K562 (cell line): ENCODE results near the gene BORCS5. TPM values are rescaled to one million over a fixed set of nuclear protein-coding genes. Genes with fewer than 3 reads are reported as not detected.

Experiments used
- ATF3 ChIP-seq, 2 experiments: fragments of 450-650 bp in 1 of 2; sonication (generic) in 1 of 2; formaldehyde crosslinking in 1 of 2; IDR thresholded peaks in 1 of 2; conservative IDR thresholded peaks in 1 of 2; 2 replicates each; pipeline versions ENCODE4 v1.6.1 to v1.8.1; 2016 to 2023; ENCODE audit warnings: mild to moderate bottlenecking in 2 of 2, moderate library complexity in 2 of 2, inconsistent platforms in 1 of 2, missing genetic modification reagents in 1 of 2
- CBX3 ChIP-seq, 2 experiments: IDR thresholded peaks; 1 replicate in 1 of 2; 2 replicates in 1 of 2; pipeline ENCODE4 v1.6.1; 2012; ENCODE audit warnings: inconsistent platforms in 2 of 2, low read length in 2 of 2, borderline replicate concordance in 1 of 2, control low read depth in 1 of 2
- EGR1 ChIP-seq: fragments of 450-650 bp; conservative IDR thresholded peaks from 2 replicates; pipeline ENCODE4 v1.6.1; 2017; ENCODE audit warnings: mild to moderate bottlenecking
- FOXP1 ChIP-seq: sonication (generic); formaldehyde crosslinking; IDR thresholded peaks from 2 replicates; pipeline ENCODE4 v1.8.0; 2022; ENCODE audit warnings: mild to moderate bottlenecking, missing genetic modification reagents
- GMEB1 ChIP-seq: fragments of 250-450 bp; sonication (Bioruptor Pico); IDR thresholded peaks from 2 replicates; pipeline ENCODE4 v1.4.0; 2020; ENCODE audit warnings: mild to moderate bottlenecking
- GTF2F1 ChIP-seq: IDR thresholded peaks from 2 replicates; pipeline ENCODE4 v1.6.1; 2011; ENCODE audit warnings: low read depth, low read length, improper control_type of control experiment
- HMGXB4 ChIP-seq: sonication (generic); formaldehyde crosslinking; IDR thresholded peaks from 2 replicates; pipeline ENCODE4 v1.8.1; 2023; ENCODE audit warnings: mild to moderate bottlenecking, missing genetic modification reagents
- KLF13 ChIP-seq: fragments of 450-650 bp; IDR thresholded peaks from 2 replicates; pipeline ENCODE4 v1.6.1; 2016; ENCODE audit warnings: missing genetic modification characterization, low read depth, mild to moderate bottlenecking, missing compliant biosample characterization, moderate library complexity, borderline replicate concordance
- MAX ChIP-seq: sonication (generic); formaldehyde crosslinking; IDR thresholded peaks from 2 replicates; pipeline ENCODE4 v1.9.0; 2022; ENCODE audit warnings: mild to moderate bottlenecking, missing genetic modification reagents
- MAZ ChIP-seq, 2 experiments: fragments of 450-650 bp in 1 of 2; sonication (generic) in 1 of 2; formaldehyde crosslinking; IDR thresholded peaks in 1 of 2; conservative IDR thresholded peaks in 1 of 2; 2 replicates each; pipeline versions ENCODE4 v1.4.0 to v1.5.0; 2020; ENCODE audit warnings: mild to moderate bottlenecking in 1 of 2, missing genetic modification reagents in 1 of 2
- NR2C1 ChIP-seq, 2 experiments: fragments of 450-650 bp; IDR thresholded peaks; 2 replicates each; pipeline ENCODE4 v1.6.1; 2017; ENCODE audit warnings: mild to moderate bottlenecking in 2 of 2, antibody characterized with exemption in 1 of 2, inconsistent platforms in 1 of 2, missing compliant biosample characterization in 1 of 2, missing genetic modification characterization in 1 of 2
- NR2C2 ChIP-seq, 2 experiments: fragments of 200-800 bp in 1 of 2; sonication (Bioruptor generic) in 1 of 2; sonication (generic) in 1 of 2; formaldehyde crosslinking in 1 of 2; IDR thresholded peaks; 2 replicates each; pipeline versions ENCODE4 v1.6.1 to v1.8.0; 2016 to 2022; ENCODE audit warnings: mild to moderate bottlenecking in 1 of 2, missing compliant biosample characterization in 1 of 2, missing genetic modification characterization in 1 of 2, missing genetic modification reagents in 1 of 2
- POLR2AphosphoS2 ChIP-seq: IDR thresholded peaks from 2 replicates; pipeline ENCODE4 v1.6.1; 2012; ENCODE audit warnings: low read length, improper control_type of control experiment
- SNIP1 ChIP-seq: fragments of 450-650 bp; IDR thresholded peaks from 2 replicates; pipeline ENCODE4 v1.7.1; 2017; ENCODE audit warnings: low read depth, mild to moderate bottlenecking
- VEZF1 ChIP-seq: fragments of 200-800 bp; sonication (Bioruptor generic); IDR thresholded peaks from 2 replicates; pipeline ENCODE4 v1.6.1; 2017; ENCODE audit warnings: missing genetic modification characterization, missing compliant biosample characterization
- ZC3H4 ChIP-seq: sonication (generic); formaldehyde crosslinking; IDR thresholded peaks from 2 replicates; pipeline ENCODE4 v1.9.0; 2021; ENCODE audit warnings: missing genetic modification reagents, borderline replicate concordance
- ZNF347 ChIP-seq: fragments of 450-650 bp; formaldehyde crosslinking; IDR thresholded peaks from 2 replicates; pipeline ENCODE4 v1.4.0; 2020; ENCODE audit warnings: low read depth, mild to moderate bottlenecking, moderate library complexity
- polyA plus RNA-seq, 8 experiments: library from polyadenylated mRNA; depleted of rRNA in 4 of 8; stranded (reverse) in 5 of 8; unstranded in 3 of 8; fragments of >200 nt; fragmentation: Nextera tagmentation in 2 of 8; fragmentation: Illumina TruSeq in 1 of 8; extraction: Ambion mirVana in 2 of 8; extraction: Trizol in 1 of 8; gene quantifications; 2 replicates each; pipeline versions ENCODE4 v1.2.1 to v1.2.3, GENCODE V29; 2011 to 2014; ENCODE audit warnings: inconsistent platforms in 1 of 8, missing spikeins in 1 of 8
- total RNA-seq, 7 experiments: library from RNA; depleted of rRNA in 6 of 7; stranded (reverse); fragments of >200 nt in 6 of 7; fragmentation: Illumina TruSeq in 2 of 7; extraction: Trizol in 2 of 7; gene quantifications; 2 replicates each; pipeline versions ENCODE4 v1.2.1 to v1.2.3, GENCODE V29; 2011 to 2021; ENCODE audit warnings: low replicate concordance in 1 of 7

BORCS5 gene
- total and polyA plus RNA-seq, 9 of the 15 experiments (the other 6 are each of a cell fraction or from before 2014, with no cell fraction given): 0.31 to 12.4 (median 6.6) TPM

- no peak for TF ChIP-seq ATF3 (IDR thresholded peaks at IDR 0.05)
- TF ChIP-seq ATF3 (CRISPR knock-in tag; conservative IDR thresholded peaks at IDR 0.05): 0 out of 2 replicates have a peak, but pooled peaks have one; percentile 13
- TF ChIP-seq CBX3 (IDR thresholded peaks at IDR 0.05; ENCODE audit: borderline replicate concordance in 1 of 2, low read length in 2 of 2): 0 out of 3 replicates have a peak, but pooled peaks of 1 of the 2 experiments have one; percentile 3
- TF ChIP-seq GMEB1 (CRISPR knock-in tag): peak; percentile 87
- TF ChIP-seq HMGXB4: no peak
- peak; percentile 64; the same call in 1 of the 2 replicates for TF ChIP-seq FOXP1 (CRISPR knock-in tag)
- no peak for TF ChIP-seq SNIP1
- TF ChIP-seq ZNF347: no peak
- peak; percentile 68; the same call in 1 of the 2 replicates for TF ChIP-seq KLF13 (tag)
- peak; percentile 84 for TF ChIP-seq VEZF1 (CRISPR knock-in tag)
- TF ChIP-seq NR2C2 (CRISPR knock-in tag; IDR thresholded peaks at IDR 0.05): no peak
- peak; percentile 91 for TF ChIP-seq NR2C2 (tag; IDR thresholded peaks at IDR 0.05)
- TF ChIP-seq GTF2F1: peak; percentile 20; the same call in 1 of the 2 replicates
- TF ChIP-seq EGR1: peak; percentile 52
- peak; percentile 63 for TF ChIP-seq NR2C1 (IDR thresholded peaks at IDR 0.05)
- TF ChIP-seq NR2C1 (tag; IDR thresholded peaks at IDR 0.05): peak; percentile 4; the same call in 1 of the 2 replicates
- TF ChIP-seq POLR2AphosphoS2: peak; percentile 39; the same call in 1 of the 2 replicates
- TF ChIP-seq MAZ (CRISPR knock-in tag; conservative IDR thresholded peaks at IDR 0.05 in 1 of 2, IDR thresholded peaks at IDR 0.05 in 1 of 2): peak; percentile 76 to 89; a peak in 3 of 4 replicates
- peak; percentile 81 for TF ChIP-seq MAX (CRISPR knock-in tag)
- peak; percentile 94 for TF ChIP-seq ZC3H4 (CRISPR knock-in tag)
Observed at GRCh38 chr12:12356896-12357718, at the start of gene BORCS5 (continued).
